GM18511 (cell line): ENCODE measurements around the gene EFTUD2.
"Not testable (repeated sequence)": the region's sequence is repeated elsewhere in the genome, so short reads cannot be mapped to it uniquely, and the experiment has no call there.

Experiments
- ATAC-seq: cut with Tn5 transposase; IDR thresholded peaks from one replicate; pipeline ENCODE4 v1.9.1; 2021; ENCODE audit warnings: mild to moderate bottlenecking, moderate library complexity; ENCODE audit not compliant: unreplicated experiment

The EFTUD2 gene

GRCh38 chr17:44818508-44818907 is 80.7 kb downstream of the EFTUD2 start:
- ATAC-seq = not testable (repeated sequence)

- no peak for ATAC-seq
Measured at GRCh38 chr17:44812263-44812662, 87.0 kb downstream of the EFTUD2 start.

- not testable (repeated sequence) for ATAC-seq
Measured at GRCh38 chr17:44808656-44809388, 90.4 kb downstream of the EFTUD2 start.

- no peak for ATAC-seq
Measured at GRCh38 chr17:44808156-44808555, 91.1 kb downstream of the EFTUD2 start.

GRCh38 chr17:44807817-44808155 is 91.5 kb downstream of the EFTUD2 start:
- ATAC-seq = no peak

- ATAC-seq = no peak
Measured at GRCh38 chr17:44807093-44807816, 92.0 kb downstream of the EFTUD2 start.

- ATAC-seq = no peak
Measured at GRCh38 chr17:44804302-44805089, 94.7 kb downstream of the EFTUD2 start.

GRCh38 chr17:44801880-44802279 is 97.4 kb downstream of the EFTUD2 start:
- ATAC-seq = no peak
